ENCODE results near the gene TUBB4A. TPM values are rescaled to one million over a fixed set of nuclear protein-coding genes. Genes with fewer than 3 reads are reported as not detected.

Gene TUBB4A
- total RNA-seq, 1 donor = 0.10 TPM

DNA sequence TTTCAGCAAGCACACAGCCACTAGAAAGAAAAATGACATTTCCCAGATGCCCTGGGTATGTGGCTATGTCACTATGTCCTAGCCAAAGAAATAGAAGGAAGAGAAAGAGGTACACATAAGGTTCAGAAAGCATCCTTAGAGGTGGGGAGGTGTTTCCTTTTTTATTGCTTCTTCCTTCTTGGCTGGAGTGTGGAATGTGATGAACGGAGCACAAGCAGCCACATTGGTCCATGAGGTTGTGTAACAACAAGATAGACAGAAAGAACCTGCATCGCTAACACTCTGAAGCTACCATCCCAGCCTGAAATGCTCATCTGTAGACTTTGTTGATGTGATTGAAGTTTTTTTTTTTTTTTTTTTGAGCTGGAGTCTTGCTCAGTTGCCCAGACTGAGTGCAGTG lies 49.2 kb downstream of the TUBB4A start:
- H3K4me1 ChIP-seq (ENCODE audit: insufficient read depth, low read length) = no peaks in the 10 kb centered on the region
- H3K27me3 ChIP-seq (ENCODE audit: insufficient read depth, low read length) = no peaks in the 10 kb centered on the region
- H3K4me3 ChIP-seq (ENCODE audit: low read length) = no peak overlapping the region
- no peaks in the 10 kb centered on the region for H3K9me3 ChIP-seq (ENCODE audit: low read depth, low read length)

DNA sequence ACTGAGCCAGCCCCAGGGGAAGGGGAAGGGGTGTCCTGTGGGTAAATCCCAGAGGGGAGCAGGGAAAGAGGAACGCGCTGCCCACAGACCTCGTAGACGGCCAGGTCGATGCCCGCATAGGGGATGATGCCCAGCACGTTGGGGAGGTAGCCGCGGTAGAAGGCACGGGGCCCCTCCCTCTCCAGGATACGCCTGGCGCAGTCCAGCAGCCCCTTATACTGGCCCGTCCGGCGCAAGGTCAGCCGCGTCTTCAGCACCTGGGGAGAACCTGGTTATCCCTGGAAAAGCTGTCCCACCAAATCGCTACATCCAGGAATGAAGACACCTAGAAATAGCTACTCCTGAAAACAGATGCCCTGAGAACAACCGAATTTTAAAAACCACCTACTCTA lies 49.9 kb downstream of the TUBB4A start:
- no peaks in the 10 kb centered on the region for H3K9me3 ChIP-seq (ENCODE audit: low read depth, low read length)
- no peaks in the 10 kb centered on the region for H3K4me1 ChIP-seq (ENCODE audit: insufficient read depth, low read length)
- H3K27me3 ChIP-seq (ENCODE audit: insufficient read depth, low read length) = no peaks in the 10 kb centered on the region
- no peak overlapping the region for H3K4me3 ChIP-seq (ENCODE audit: low read length)

DNA sequence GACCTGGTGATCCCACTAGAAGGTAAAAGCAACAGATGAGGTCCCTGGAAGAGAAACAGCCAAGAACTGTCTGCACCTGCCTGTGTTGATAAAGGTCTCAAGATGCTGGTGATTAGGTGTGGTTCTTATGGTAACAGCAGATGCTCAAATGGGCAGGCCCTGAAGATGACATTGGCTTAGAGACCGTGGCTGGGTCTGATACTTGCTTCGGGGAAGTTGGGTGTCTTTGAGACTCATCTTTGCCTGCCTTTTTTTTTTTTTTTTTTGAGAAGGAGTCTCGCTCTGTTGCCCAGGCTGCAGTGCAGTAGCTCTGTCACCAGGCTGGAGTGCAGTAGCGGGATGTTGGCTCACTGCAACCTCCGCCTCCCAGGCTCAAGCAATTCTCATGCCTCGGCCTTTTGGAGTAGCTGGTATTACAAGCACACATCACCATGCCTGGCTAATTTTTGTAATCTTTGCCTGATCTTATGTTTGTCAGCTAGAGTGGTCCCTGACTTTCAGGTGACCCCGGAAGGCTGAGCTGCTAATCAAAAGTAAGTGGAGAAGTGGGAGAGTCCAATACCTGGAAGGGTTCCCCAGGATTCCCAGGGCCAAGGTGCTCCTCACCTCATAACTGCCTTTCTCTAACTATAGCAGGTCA lies 50.4 kb downstream of the TUBB4A start:
- no peak overlapping the region for H3K4me3 ChIP-seq (ENCODE audit: low read length)
- no peaks in the 10 kb centered on the region for H3K4me1 ChIP-seq (ENCODE audit: insufficient read depth, low read length)
- H3K27me3 ChIP-seq (ENCODE audit: insufficient read depth, low read length) = no peaks in the 10 kb centered on the region
- no peaks in the 10 kb centered on the region for H3K9me3 ChIP-seq (ENCODE audit: low read depth, low read length)

GRCh38 chr19:6450166-6450565 lies 51.9 kb downstream of the TUBB4A start:
- Histone ChIP-seq H3K9me3 (ENCODE audit: low read depth, low read length) (no peaks in the 10 kb centered on the region), H3K4me1 (ENCODE audit: insufficient read depth, low read length) (no peaks in the 10 kb centered on the region), H3K27me3 (ENCODE audit: insufficient read depth, low read length) (no peaks in the 10 kb centered on the region), H3K4me3 (ENCODE audit: low read length) (no peak overlapping the region)

GRCh38 chr19:6448045-6448444 lies 54.1 kb downstream of the TUBB4A start:
- H3K27me3 ChIP-seq (ENCODE audit: insufficient read depth, low read length) = no peaks in the 10 kb centered on the region
- no peaks in the 10 kb centered on the region for H3K9me3 ChIP-seq (ENCODE audit: low read depth, low read length)
- no peak overlapping the region for H3K4me3 ChIP-seq (ENCODE audit: low read length)
- no peaks in the 10 kb centered on the region for H3K4me1 ChIP-seq (ENCODE audit: insufficient read depth, low read length)

GRCh38 chr19:6446452-6446851 lies 55.7 kb downstream of the TUBB4A start:
- H3K9me3 ChIP-seq (ENCODE audit: low read depth, low read length) = no peaks in the 10 kb centered on the region
- no peak overlapping the region for H3K4me3 ChIP-seq (ENCODE audit: low read length)

More at GRCh38 chr19:6446452-6446851, 55.7 kb downstream of the TUBB4A start:
- Histone ChIP-seq H3K27me3 (ENCODE audit: insufficient read depth, low read length) (no peaks in the 10 kb centered on the region), H3K4me1 (ENCODE audit: insufficient read depth, low read length) (no peaks in the 10 kb centered on the region)

Other genes with a start within 250 kb of the TUBB4A start
- gene MLLT1, start 222.3 kb downstream of the TUBB4A start, total RNA-seq = 4.4 TPM
- gene ACER1, start 168.7 kb downstream of the TUBB4A start, total RNA-seq = 0.42 TPM
- 31.3 TPM for gene CLPP, start 140.8 kb downstream of the TUBB4A start, total RNA-seq
- gene ALKBH7, start 129.5 kb downstream of the TUBB4A start, total RNA-seq = 45.4 TPM
- 1.0 TPM for gene PSPN, start 126.4 kb downstream of the TUBB4A start, total RNA-seq
- 35.5 TPM for gene GTF2F1, start 109.1 kb downstream of the TUBB4A start, total RNA-seq
- gene KHSRP, start 77.5 kb downstream of the TUBB4A start, total RNA-seq = 65.9 TPM
- gene SLC25A41, start 68.5 kb downstream of the TUBB4A start, total RNA-seq = not detected
- gene SLC25A23, start 42.5 kb downstream of the TUBB4A start, total RNA-seq = 5.9 TPM
- 4.0 TPM for gene CRB3, start 38.0 kb downstream of the TUBB4A start, total RNA-seq
- gene DENND1C, start 20.5 kb downstream of the TUBB4A start, total RNA-seq = 23.9 TPM
- gene TNFSF9, start 28.7 kb upstream of the TUBB4A start, total RNA-seq = 10.5 TPM
- 1.4 TPM for gene CD70, start 88.8 kb upstream of the TUBB4A start, total RNA-seq
- gene TNFSF14, start 167.9 kb upstream of the TUBB4A start, total RNA-seq = 13.0 TPM
- 3.1 TPM for gene C3, start 218.3 kb upstream of the TUBB4A start, total RNA-seq
- gene GPR108, start 235.3 kb upstream of the TUBB4A start, total RNA-seq = 43.9 TPM
- 4.2 TPM for gene TRIP10, start 237.4 kb upstream of the TUBB4A start, total RNA-seq